HepG2 (cell line): ENCODE results near the gene EFCAB13.

Experiments used
- TAF15 ChIP-seq: fragments of 200-400 bp; formaldehyde crosslinking; IDR thresholded peaks from one replicate; pipeline ENCODE4 v1.6.1; 2018; ENCODE audit warnings: mild to moderate bottlenecking, low read depth, low read length; ENCODE audit not compliant: poor library complexity, severe bottlenecking
- ZNF263 ChIP-seq: sonication (generic); formaldehyde crosslinking; IDR thresholded peaks from 2 replicates; pipeline ENCODE4 v1.4.0; 2020; ENCODE audit warnings: missing genetic modification reagents
- ZNF83 ChIP-seq: sonication (generic); formaldehyde crosslinking; IDR thresholded peaks from 2 replicates; pipeline ENCODE4 v1.4.0; 2020; ENCODE audit warnings: missing genetic modification reagents, mild to moderate bottlenecking, borderline replicate concordance

DNA sequence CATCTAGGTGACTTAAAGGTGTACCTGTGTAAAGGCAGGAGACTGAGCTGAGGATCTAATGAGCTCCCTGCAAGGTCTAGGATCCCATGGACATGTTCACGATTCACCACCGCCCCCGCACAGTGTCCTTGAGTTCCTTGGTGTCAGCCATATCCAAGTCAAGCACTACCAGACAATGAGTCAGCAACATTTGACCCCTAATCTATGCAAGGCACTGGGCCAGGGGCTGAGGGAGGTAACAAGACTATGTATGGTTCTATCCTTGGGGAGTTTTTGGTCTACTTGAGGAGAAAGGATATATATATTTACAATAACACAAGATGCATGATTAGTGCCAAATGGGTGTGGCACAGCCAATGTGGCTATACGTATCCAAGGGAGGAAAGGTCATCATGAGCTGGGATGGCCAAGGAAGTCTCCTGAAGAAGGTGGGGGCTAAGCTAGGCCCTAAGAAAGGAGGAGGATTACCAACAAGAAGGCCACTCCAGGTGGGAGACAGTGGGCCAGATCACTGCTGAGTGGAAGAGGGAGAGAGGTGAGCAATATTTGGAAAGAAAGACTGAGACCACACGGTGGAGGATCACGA, 35.1 kb upstream of the EFCAB13 start:
- no peak for TF ChIP-seq ZNF263
- TF ChIP-seq TAF15, result no peak
- no peak for TF ChIP-seq ZNF83
